IMR-90 (cell line): ENCODE data around the gene GPR27. TPM values are rescaled to one million over a fixed set of nuclear protein-coding genes. Genes with fewer than 3 reads are reported as not detected.

Source experiments
- ATAC-seq: fragments of 200-7000 bp; cut with Tn5 transposase; 2 replicates; pipeline ENCODE4 v1.9.1; 2020; ENCODE audit warnings: low read depth, mild to moderate bottlenecking, moderate library complexity
- BruUV-seq: library from RNA; stranded (reverse); fragments of 400-500 nt; replicated peaks from 2 replicates; lab custom pipeline; 2021; lab: Mats Ljungman, UMichigan
- CTCF ChIA-PET: fragments of 300-600 bp; formaldehyde crosslinking; extraction: SDS; loops from one replicate; lab custom pipeline; 2021; ENCODE audit warnings: antibody characterized with exemption; lab: Yijun Ruan, JAX
- POLR2A ChIA-PET: fragments of 300-600 bp; sonication (Branson Sonifier 250); formaldehyde crosslinking; loops from one replicate; lab custom pipeline; 2022; ENCODE audit warnings: antibody characterized with exemption; ENCODE audit not compliant: unreplicated experiment; lab: Charles Lee
- DNase-seq: peaks from one replicate; pipeline ENCODE4 v3.0.0; 2013
- H2AFZ ChIP-seq: replicated peaks from 2 replicates; pipeline ENCODE3; 2013; ENCODE audit warnings: low read length, mild to moderate bottlenecking; ENCODE audit not compliant: poor library complexity
- H2AK5ac ChIP-seq: 2 replicates; pipeline ENCODE4 v1.6.1; 2013; ENCODE audit warnings: low read depth, low read length, inconsistent platforms
- H2AK9ac ChIP-seq: replicated peaks from 2 replicates; pipeline ENCODE3; 2013; ENCODE audit warnings: mild to moderate bottlenecking, low read depth, low read length, moderate library complexity; ENCODE audit not compliant: poor library complexity
- H2BK120ac ChIP-seq: 2 replicates; pipeline ENCODE4 v1.6.1; 2013; ENCODE audit warnings: low read depth, low read length, inconsistent platforms
- H2BK15ac ChIP-seq: 3 replicates; pipeline ENCODE4 v1.6.1; 2013; ENCODE audit warnings: low read depth, low read length, inconsistent platforms
- H2BK20ac ChIP-seq: 2 replicates; pipeline ENCODE4 v1.6.1; 2013; ENCODE audit warnings: low read depth, mild to moderate bottlenecking, inconsistent platforms, low read length, moderate library complexity
- H2BK5ac ChIP-seq: 2 replicates; pipeline ENCODE4 v1.6.1; 2013; ENCODE audit warnings: mild to moderate bottlenecking, low read depth, low read length, inconsistent platforms; ENCODE audit not compliant: poor library complexity, severe bottlenecking
- H3K14ac ChIP-seq: replicated peaks from 2 replicates; pipeline ENCODE4 v1.6.1; 2013; ENCODE audit warnings: low read depth, low read length, inconsistent platforms
- H3K18ac ChIP-seq: 2 replicates; pipeline ENCODE4 v1.6.1; 2013; ENCODE audit warnings: low read depth, low read length, control low read depth
- H3K23ac ChIP-seq: 2 replicates; pipeline ENCODE4 v1.6.1; 2013; ENCODE audit warnings: low read depth, low read length, inconsistent platforms
- H3K27ac ChIP-seq: 2 replicates; pipeline ENCODE4 v1.5.1; 2013; ENCODE audit warnings: mild to moderate bottlenecking, control low read depth, low read length; ENCODE audit not compliant: insufficient read depth
- H3K27me3 ChIP-seq: 2 replicates; pipeline ENCODE4 v1.6.1; 2013; ENCODE audit warnings: low read length; ENCODE audit not compliant: control insufficient read depth, insufficient read depth
- H3K36me3 ChIP-seq: 2 replicates; pipeline ENCODE4 v1.6.1; 2013; ENCODE audit warnings: low read length, mixed read lengths; ENCODE audit not compliant: control insufficient read depth, insufficient read depth
- H3K4ac ChIP-seq: 2 replicates; pipeline ENCODE4 v1.6.1; 2013; ENCODE audit warnings: low read depth, low read length, inconsistent platforms
- H3K4me1 ChIP-seq: 2 replicates; pipeline ENCODE4 v1.6.1; 2013; ENCODE audit warnings: low read length, mixed read lengths; ENCODE audit not compliant: control insufficient read depth, insufficient read depth
- H3K4me2 ChIP-seq: 2 replicates; pipeline ENCODE4 v1.6.1; 2013; ENCODE audit warnings: low read depth, mild to moderate bottlenecking, control low read depth, low read length, moderate library complexity
- H3K4me3 ChIP-seq: 2 replicates; pipeline ENCODE4 v1.5.1; 2013; ENCODE audit warnings: low read depth, mild to moderate bottlenecking, control low read depth, low read length, moderate library complexity; ENCODE audit not compliant: insufficient read depth
- H3K56ac ChIP-seq: 2 replicates; pipeline ENCODE4 v1.6.1; 2013; ENCODE audit warnings: low read length, inconsistent platforms; ENCODE audit not compliant: insufficient read depth; ENCODE audit errors: extremely low read depth
- H3K79me1 ChIP-seq, 2 experiments: 2 replicates each; pipeline ENCODE4 v1.6.1; 2013; ENCODE audit warnings: low read length in 2 of 2, inconsistent platforms in 1 of 2, low read depth in 1 of 2
- H3K9ac ChIP-seq: 2 replicates; pipeline ENCODE4 v1.6.1; 2013; ENCODE audit warnings: low read depth, low read length, control low read depth
- H3K9me1 ChIP-seq: 2 replicates; pipeline ENCODE4 v1.6.1; 2013; ENCODE audit warnings: low read length, inconsistent platforms; ENCODE audit not compliant: insufficient read depth
- H3K9me3 ChIP-seq: 2 replicates; pipeline ENCODE4 v1.6.1; 2013; ENCODE audit warnings: low read length; ENCODE audit not compliant: control insufficient read depth, insufficient read depth
- H4K20me1 ChIP-seq: 2 replicates; pipeline ENCODE4 v1.6.1; 2013; ENCODE audit warnings: low read length, inconsistent platforms; ENCODE audit not compliant: insufficient read depth
- H4K5ac ChIP-seq: 2 replicates; pipeline ENCODE4 v1.6.1; 2013; ENCODE audit warnings: mild to moderate bottlenecking, low read depth, low read length, control low read depth
- H4K8ac ChIP-seq, 2 experiments: 2 replicates each; pipeline ENCODE4 v1.6.1; 2013; ENCODE audit warnings: low read depth in 2 of 2, low read length in 2 of 2, control low read depth in 1 of 2, inconsistent platforms in 1 of 2
- H4K91ac ChIP-seq: 2 replicates; pipeline ENCODE4 v1.6.1; 2013; ENCODE audit warnings: low read depth, low read length, inconsistent platforms; ENCODE audit not compliant: insufficient read depth
- CEBPB ChIP-seq: IDR thresholded peaks from 2 replicates; pipeline ENCODE4 v1.6.1; 2012; ENCODE audit warnings: low read depth, low read length, improper control_type of control experiment
- WGBS, 2 experiments: methylation state at CpG; one replicate each; pipeline versions ENCODE4 v1.1.5 to v1.1.7; 2013; ENCODE audit warnings: missing lambda C conversion rate in 2 of 2; ENCODE audit not compliant: insufficient read length in 1 of 2; ENCODE audit errors: extremely low coverage in 2 of 2; 5-methylcytosine and 5-hydroxymethylcytosine counted together
- dilution Hi-C: fragments of 300-500 bp; cut with HindIII; formaldehyde crosslinking; loops from one replicate; pipeline ENCODE4 v1.14.3; 2018; ENCODE audit warnings: low sequenced_read_pairs; ENCODE audit not compliant: unreplicated experiment
- in situ Hi-C: fragments of 300-500 bp; cut with MboI; formaldehyde crosslinking; loops from 3 replicates; pipeline ENCODE4 v1.14.3; 2019; ENCODE audit warnings: low sequenced_read_pairs, inconsistent platforms, mixed read lengths
- intact Hi-C: fragments of 100-400 bp; cut with micrococcal nuclease; formaldehyde crosslinking; loops from 2 replicates; pipeline ENCODE4 v1.10.0; 2022
- polyA plus RNA-seq, 3 experiments: library from polyadenylated mRNA; depleted of rRNA; stranded (reverse); fragments of >200 nt; gene quantifications; 2 replicates each; pipeline ENCODE4 v1.2.3, GENCODE V29; 2012; ENCODE audit warnings: low replicate concordance in 1 of 3
- total RNA-seq: library from RNA; depleted of rRNA; stranded (reverse); fragments of >200 nt; gene quantifications from 2 replicates; pipeline ENCODE4 v1.2.3, GENCODE V29; 2012

The GPR27 gene
- total and polyA plus RNA-seq, 2 of the 4 experiments (the other 2 are of a cell fraction) = not detected

DNA sequence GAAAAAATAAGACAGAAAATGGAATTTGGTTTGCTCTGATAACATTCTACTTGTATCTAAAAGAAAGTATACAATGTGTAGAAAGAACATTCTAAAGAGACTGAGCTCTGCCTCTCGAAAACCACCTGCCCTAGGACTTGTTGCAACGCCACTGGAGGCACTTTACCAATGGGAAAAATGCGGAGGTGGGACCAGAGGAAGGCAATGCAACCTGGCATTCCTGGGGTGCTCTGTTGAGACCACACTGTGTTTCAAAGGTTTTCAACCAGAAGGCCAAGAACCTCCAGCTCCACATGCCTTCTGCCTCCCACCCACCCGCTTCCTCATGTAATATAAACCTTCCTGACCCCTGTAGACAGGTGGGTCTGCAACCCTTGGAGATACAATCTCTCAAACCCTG is 26.8 kb downstream of the GPR27 start:
- ChIA-PET POLR2A (no interaction called here), CTCF (no interaction called here)
- no peak for ATAC-seq
- Histone ChIP-seq H3K27me3 (peaks cover 35% of the 10 kb centered on the region), H4K20me1 (no peaks in the 10 kb centered on the region), H2AFZ (no peak overlapping the region), H4K5ac (no peak overlapping the region), H2BK5ac (no peak overlapping the region), H4K8ac (no peak overlapping the region), H4K91ac (no peak overlapping the region), H3K4me2 (no peak overlapping the region), H3K14ac (no peak overlapping the region), H3K4me3 (no peak overlapping the region), H3K79me1 (no peaks in the 10 kb centered on the region), H2BK15ac (no peak overlapping the region), H3K9me1 (no peaks in the 10 kb centered on the region), H3K23ac (no peak overlapping the region), H3K18ac (no peak overlapping the region), H3K4me1 (no peaks in the 10 kb centered on the region), H3K56ac (no peak overlapping the region), H3K4ac (no peak overlapping the region), H3K9ac (no peak overlapping the region), H2BK20ac (no peak overlapping the region), H3K9me3 (no peaks in the 10 kb centered on the region), H3K27ac (no peak overlapping the region), H2BK120ac (no peak overlapping the region), H2AK9ac (no peak overlapping the region), H2AK5ac (no peak overlapping the region), H3K36me3 (no peaks in the 10 kb centered on the region)
- no peak for DNase-seq
- TF ChIP-seq CEBPB = no peak
- BruUV-seq = no TSS peak
- WGBS, 2 experiments = 70% methylated on average over 2 of the region's 4 CpGs; no CpG with 5 or more reads in 1 of the 2 experiments
- intact Hi-C loops (no loop called here), dilution Hi-C loops (no loop called here), in situ Hi-C loops (no loop called here)
